ENCODE measurements around the gene EGR4.

DNA sequence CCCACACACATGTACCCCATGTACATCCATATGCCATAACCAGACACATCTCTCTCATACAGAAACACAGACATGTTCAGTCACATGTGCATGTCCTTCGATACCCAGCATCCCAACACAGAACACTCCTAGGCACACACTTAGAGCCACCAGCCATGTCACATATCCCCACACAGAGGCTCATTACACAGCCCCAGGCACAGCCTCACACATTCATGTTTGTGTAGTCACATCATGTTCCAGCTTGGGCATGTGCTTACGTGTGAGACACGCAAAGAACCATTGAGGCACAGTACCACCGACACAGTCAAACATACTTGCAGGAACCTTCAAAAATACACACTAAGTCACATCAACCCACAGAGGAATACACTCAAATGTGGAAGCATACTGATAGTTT, 26.3 kb downstream of the EGR4 start:
- TF ChIP-seq, protein P1, sequence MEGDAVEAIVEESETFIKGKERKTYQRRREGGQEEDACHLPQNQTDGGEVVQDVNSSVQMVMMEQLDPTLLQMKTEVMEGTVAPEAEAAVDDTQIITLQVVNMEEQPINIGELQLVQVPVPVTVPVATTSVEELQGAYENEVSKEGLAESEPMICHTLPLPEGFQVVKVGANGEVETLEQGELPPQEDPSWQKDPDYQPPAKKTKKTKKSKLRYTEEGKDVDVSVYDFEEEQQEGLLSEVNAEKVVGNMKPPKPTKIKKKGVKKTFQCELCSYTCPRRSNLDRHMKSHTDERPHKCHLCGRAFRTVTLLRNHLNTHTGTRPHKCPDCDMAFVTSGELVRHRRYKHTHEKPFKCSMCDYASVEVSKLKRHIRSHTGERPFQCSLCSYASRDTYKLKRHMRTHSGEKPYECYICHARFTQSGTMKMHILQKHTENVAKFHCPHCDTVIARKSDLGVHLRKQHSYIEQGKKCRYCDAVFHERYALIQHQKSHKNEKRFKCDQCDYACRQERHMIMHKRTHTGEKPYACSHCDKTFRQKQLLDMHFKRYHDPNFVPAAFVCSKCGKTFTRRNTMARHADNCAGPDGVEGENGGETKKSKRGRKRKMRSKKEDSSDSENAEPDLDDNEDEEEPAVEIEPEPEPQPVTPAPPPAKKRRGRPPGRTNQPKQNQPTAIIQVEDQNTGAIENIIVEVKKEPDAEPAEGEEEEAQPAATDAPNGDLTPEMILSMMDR (conservative IDR thresholded peaks at IDR 0.05; ENCODE audit: low read depth, low read length), result no peak
- TF ChIP-seq RFX5 (IDR thresholded peaks at IDR 0.05; ENCODE audit: low read depth, low read length) (no peak), RCOR1 (IDR thresholded peaks at IDR 0.05; ENCODE audit: insufficient replicate concordance, low read length) (no peak), POLR2A (IDR thresholded peaks at IDR 0.05; ENCODE audit: low read depth, low read length) (no peak), USF2 (IDR thresholded peaks at IDR 0.05; ENCODE audit: low read depth, low read length) (no peak), MXI1 (IDR thresholded peaks at IDR 0.05; ENCODE audit: borderline replicate concordance, low read depth, low read length) (no peak), NFE2L2 (IDR thresholded peaks at IDR 0.05; ENCODE audit: low read depth, low read length) (no peak), CEBPB (IDR thresholded peaks at IDR 0.05; ENCODE audit: low read depth, low read length) (no peak), SMC3 (IDR thresholded peaks at IDR 0.05; ENCODE audit: low read depth, low read length) (no peak), MAZ (IDR thresholded peaks at IDR 0.05; ENCODE audit: borderline replicate concordance, low read depth, low read length) (no peak), BHLHE40 (IDR thresholded peaks at IDR 0.05; ENCODE audit: low read depth, low read length) (no peak), RAD21 (IDR thresholded peaks at IDR 0.05; ENCODE audit: low read length) (no peak)
- TF ChIP-seq, protein P2, sequence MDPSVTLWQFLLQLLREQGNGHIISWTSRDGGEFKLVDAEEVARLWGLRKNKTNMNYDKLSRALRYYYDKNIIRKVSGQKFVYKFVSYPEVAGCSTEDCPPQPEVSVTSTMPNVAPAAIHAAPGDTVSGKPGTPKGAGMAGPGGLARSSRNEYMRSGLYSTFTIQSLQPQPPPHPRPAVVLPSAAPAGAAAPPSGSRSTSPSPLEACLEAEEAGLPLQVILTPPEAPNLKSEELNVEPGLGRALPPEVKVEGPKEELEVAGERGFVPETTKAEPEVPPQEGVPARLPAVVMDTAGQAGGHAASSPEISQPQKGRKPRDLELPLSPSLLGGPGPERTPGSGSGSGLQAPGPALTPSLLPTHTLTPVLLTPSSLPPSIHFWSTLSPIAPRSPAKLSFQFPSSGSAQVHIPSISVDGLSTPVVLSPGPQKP (IDR thresholded peaks at IDR 0.05; ENCODE audit: borderline replicate concordance, low read depth, low read length), result no peak

All from IMR-90 (cell line).